ENCODE measurements around the gene FAM3B. TPM values are rescaled to one million over a fixed set of nuclear protein-coding genes. Genes with fewer than 3 reads are reported as not detected.
"Not testable (repeated sequence)": the region's sequence is repeated elsewhere in the genome, so short reads cannot be mapped to it uniquely, and the experiment has no call there.

Gene FAM3B
- total RNA-seq, 2 experiments from 2014 or later: not detected

- DNase-seq: no peak
- Mint-ChIP-seq H3K9me3 (no peaks in the 10 kb centered on the region), H3K36me3 (ENCODE audit: low read depth) (no peaks in the 10 kb centered on the region), H3K4me3 (no peak overlapping the region), H3K4me1 (no peaks in the 10 kb centered on the region), H3K27me3 (peaks cover 17% of the 10 kb centered on the region), H3K27ac (no peak overlapping the region)
- CTCF ChIA-PET: no interaction called here
- POLR2A ChIA-PET: no interaction called here
These were observed 13.6 kb upstream of the FAM3B start for GRCh38 chr21:41302976-41303375.

DNA sequence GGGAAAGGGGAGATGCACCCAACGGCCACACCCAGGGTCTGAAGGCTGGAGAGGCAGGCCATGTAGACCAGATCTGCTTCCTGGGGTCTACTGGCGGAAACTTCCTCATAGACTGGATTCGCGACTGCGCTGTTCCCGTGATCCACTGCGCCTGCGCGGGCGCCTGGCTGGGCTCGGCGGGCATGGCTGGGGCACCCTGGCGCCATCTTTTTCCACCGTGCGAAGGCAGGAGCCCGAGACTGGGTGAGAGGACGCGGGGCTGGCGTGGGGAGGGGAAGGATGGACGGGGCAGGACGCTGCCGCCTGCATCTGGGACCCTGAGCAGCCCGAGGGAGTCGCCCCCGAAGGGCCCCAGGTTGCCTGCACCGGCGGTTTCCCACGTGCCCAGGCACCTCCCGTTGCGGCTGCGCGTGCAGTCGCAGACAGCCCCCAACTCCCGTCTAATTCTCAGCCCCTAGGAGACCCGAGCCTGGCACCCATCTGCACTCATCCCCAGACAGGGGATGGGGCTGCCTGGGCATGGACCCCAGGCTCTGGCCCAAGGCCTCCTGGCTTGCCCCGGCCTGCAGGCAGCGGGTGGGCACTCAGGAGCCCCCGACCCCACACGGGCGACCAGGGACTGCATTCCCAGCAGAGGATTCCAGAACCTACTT, 12.4 kb upstream of the FAM3B start:
- Mint-ChIP-seq H3K36me3 (ENCODE audit: low read depth) (no peaks in the 10 kb centered on the region), H3K4me3 (no peak overlapping the region), H3K27me3 (peaks cover 12% of the 10 kb centered on the region), H3K9me3 (no peaks in the 10 kb centered on the region), H3K4me1 (no peaks in the 10 kb centered on the region), H3K27ac (no peak overlapping the region)
- DNase-seq: no peak
- CTCF ChIA-PET: no interaction called here
- POLR2A ChIA-PET: no interaction called here

DNA sequence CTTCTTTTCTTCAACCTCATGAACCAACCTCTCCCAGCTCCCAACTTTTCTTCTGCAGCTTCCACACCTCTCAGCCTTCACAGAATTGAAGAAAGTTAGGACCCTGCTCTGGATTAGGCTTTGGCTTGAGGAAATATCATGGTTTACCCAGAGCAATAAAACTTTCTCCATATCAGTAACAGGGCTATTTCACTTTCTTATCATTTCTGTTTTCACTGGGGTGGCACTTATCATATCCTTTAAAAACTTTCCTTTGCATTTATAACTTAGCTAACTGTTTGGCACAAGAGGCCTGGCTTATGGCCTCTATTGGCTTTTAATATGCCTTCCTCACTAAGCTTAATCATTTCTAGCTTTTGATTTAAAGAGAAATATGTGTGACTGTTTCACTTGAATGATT, 9.4 kb upstream of the FAM3B start:
- H3K27ac Mint-ChIP-seq: no peak overlapping the region
- POLR2A ChIA-PET: no interaction called here
- DNase-seq: no peak
- no peaks in the 10 kb centered on the region for H3K4me1 Mint-ChIP-seq
- no peaks in the 10 kb centered on the region for H3K36me3 Mint-ChIP-seq (ENCODE audit: low read depth)
- CTCF ChIA-PET: no interaction called here
- H3K9me3 Mint-ChIP-seq: no peaks in the 10 kb centered on the region
- no peak overlapping the region for H3K4me3 Mint-ChIP-seq
- H3K27me3 Mint-ChIP-seq: peaks cover 22% of the 10 kb centered on the region

DNA sequence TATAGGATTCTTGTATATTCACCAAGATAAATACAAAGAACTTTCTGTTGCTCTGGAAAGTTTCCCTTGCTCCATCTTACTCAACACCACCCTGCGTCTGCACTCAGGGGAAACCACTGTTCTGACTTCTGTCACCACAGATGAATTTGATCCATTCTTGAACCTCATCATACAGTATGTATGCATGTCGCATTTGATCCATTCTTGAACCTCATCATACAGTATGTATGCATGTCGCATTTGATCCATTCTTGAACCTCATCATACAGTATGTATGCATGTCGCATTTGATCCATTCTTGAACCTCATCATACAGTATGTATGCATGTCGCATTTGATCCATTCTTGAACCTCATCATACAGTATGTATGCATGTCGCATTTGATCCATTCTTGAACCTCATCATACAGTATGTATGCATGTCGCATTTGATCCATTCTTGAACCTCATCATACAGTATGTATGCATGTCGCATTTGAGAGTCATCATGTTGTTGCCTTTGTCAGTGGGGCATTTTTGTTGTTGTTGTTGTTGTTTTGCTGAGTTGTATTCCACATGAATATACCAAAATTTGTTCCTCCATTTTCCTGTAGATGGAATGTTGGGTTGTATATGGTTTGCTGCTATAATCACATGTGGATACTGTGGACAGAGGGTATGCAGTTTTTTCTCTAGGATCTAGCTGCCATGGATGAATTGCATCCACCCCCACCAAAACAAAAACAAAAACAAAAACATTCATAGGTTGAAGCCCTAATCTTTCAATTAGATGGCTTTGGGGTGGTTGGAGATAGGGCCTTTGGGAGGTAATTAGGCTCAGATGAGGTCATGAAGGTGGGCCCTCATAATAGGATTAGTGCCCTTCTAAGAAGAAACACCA, 3.1 kb upstream of the FAM3B start:
- H3K36me3 Mint-ChIP-seq (ENCODE audit: low read depth); H3K9me3 Mint-ChIP-seq; DNase-seq; H3K4me3 Mint-ChIP-seq; POLR2A ChIA-PET; CTCF ChIA-PET; H3K27ac Mint-ChIP-seq; H3K4me1 Mint-ChIP-seq: not testable (repeated sequence)
- peaks cover 52% of the 10 kb centered on the region for H3K27me3 Mint-ChIP-seq

GRCh38 chr21:41315726-41316125, 875 bp upstream of the FAM3B start:
- no peaks in the 10 kb centered on the region for H3K4me1 Mint-ChIP-seq
- H3K4me3 Mint-ChIP-seq: no peak overlapping the region
- no peaks in the 10 kb centered on the region for H3K9me3 Mint-ChIP-seq
- DNase-seq: no peak
- POLR2A ChIA-PET: no interaction called here
- H3K36me3 Mint-ChIP-seq (ENCODE audit: low read depth): no peaks in the 10 kb centered on the region
- H3K27ac Mint-ChIP-seq: no peak overlapping the region
- CTCF ChIA-PET: no interaction called here
- H3K27me3 Mint-ChIP-seq: peaks cover 57% of the 10 kb centered on the region

DNA sequence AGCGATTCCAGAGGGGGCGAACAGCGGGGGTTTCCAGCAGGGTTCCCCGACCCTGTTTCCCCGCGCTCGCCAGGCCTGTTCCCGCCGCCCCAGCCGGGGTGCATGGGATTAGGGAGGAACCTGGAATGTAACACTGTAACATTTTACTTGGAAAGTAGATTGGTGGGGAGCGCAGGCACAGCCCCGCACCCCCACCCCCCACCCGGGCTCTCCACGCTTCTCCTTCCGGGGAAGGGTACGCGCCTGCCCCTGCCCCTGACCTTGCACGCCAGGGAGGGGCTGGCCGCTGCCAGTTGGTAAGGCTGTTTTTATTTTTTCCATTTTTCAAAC, 427 bp downstream of the FAM3B start:
- no peak for DNase-seq
- Mint-ChIP-seq H3K27me3 (peaks cover 60% of the 10 kb centered on the region), H3K4me3 (no peak overlapping the region), H3K9me3 (no peaks in the 10 kb centered on the region), H3K27ac (no peak overlapping the region), H3K4me1 (no peaks in the 10 kb centered on the region), H3K36me3 (ENCODE audit: low read depth) (no peaks in the 10 kb centered on the region)
- CTCF ChIA-PET: no interaction called here
- POLR2A ChIA-PET: no interaction called here

DNA sequence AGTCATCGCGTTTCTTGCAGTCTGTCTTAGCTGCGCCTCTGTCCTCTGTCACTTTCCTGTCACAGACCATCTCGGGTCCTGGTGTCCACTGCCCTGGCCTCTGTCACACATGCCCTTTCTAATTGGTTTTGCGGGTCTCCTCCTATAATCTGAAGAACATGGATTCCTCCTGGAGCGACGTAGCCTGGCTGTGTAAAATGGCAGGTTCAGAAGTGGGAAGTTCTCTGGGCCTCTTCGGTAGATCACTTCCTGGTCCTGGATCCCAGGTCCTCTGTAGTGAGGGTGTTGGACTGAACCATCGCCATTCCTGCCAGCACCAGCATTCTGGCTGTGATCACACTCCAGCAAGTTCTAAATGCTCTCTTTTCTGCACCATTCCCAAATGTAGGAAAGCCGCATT, 857 bp downstream of the FAM3B start:
- Mint-ChIP-seq H3K27me3 (peaks cover 60% of the 10 kb centered on the region), H3K9me3 (no peaks in the 10 kb centered on the region), H3K4me3 (no peak overlapping the region), H3K4me1 (no peaks in the 10 kb centered on the region), H3K36me3 (ENCODE audit: low read depth) (no peaks in the 10 kb centered on the region), H3K27ac (no peak overlapping the region)
- no peak for DNase-seq
- CTCF ChIA-PET: no interaction called here
- POLR2A ChIA-PET: no interaction called here

- H3K9me3 Mint-ChIP-seq: no peaks in the 10 kb centered on the region
- H3K36me3 Mint-ChIP-seq (ENCODE audit: low read depth): no peaks in the 10 kb centered on the region
- no peaks in the 10 kb centered on the region for H3K4me1 Mint-ChIP-seq
- H3K27ac Mint-ChIP-seq: no peak overlapping the region
- POLR2A ChIA-PET: no interaction called here
- no peak for DNase-seq
- H3K27me3 Mint-ChIP-seq: peaks cover 56% of the 10 kb centered on the region
- H3K4me3 Mint-ChIP-seq: no peak overlapping the region
- CTCF ChIA-PET: no interaction called here
These were observed 1.6 kb downstream of the FAM3B start for GRCh38 chr21:41318218-41318617.

GRCh38 chr21:41319273-41319672, 2.7 kb downstream of the FAM3B start:
- no peak for DNase-seq
- H3K4me1 Mint-ChIP-seq: no peaks in the 10 kb centered on the region
- no peaks in the 10 kb centered on the region for H3K9me3 Mint-ChIP-seq
- no peak overlapping the region for H3K27ac Mint-ChIP-seq
- ChIA-PET POLR2A (no interaction called here), CTCF (no interaction called here)
- no peak overlapping the region for H3K4me3 Mint-ChIP-seq
- H3K27me3 Mint-ChIP-seq: peaks cover 53% of the 10 kb centered on the region
- H3K36me3 Mint-ChIP-seq (ENCODE audit: low read depth): no peaks in the 10 kb centered on the region

GRCh38 chr21:41321211-41321907, 4.8 kb downstream of the FAM3B start:
- Mint-ChIP-seq H3K4me3 (no peak overlapping the region), H3K36me3 (ENCODE audit: low read depth) (no peaks in the 10 kb centered on the region), H3K4me1 (no peaks in the 10 kb centered on the region), H3K27ac (no peak overlapping the region), H3K27me3 (peaks cover 34% of the 10 kb centered on the region), H3K9me3 (no peaks in the 10 kb centered on the region)
- DNase-seq: no peak
- POLR2A ChIA-PET: no interaction called here
- CTCF ChIA-PET: no interaction called here

- Mint-ChIP-seq H3K4me1 (no peaks in the 10 kb centered on the region), H3K4me3 (no peak overlapping the region), H3K36me3 (ENCODE audit: low read depth) (no peaks in the 10 kb centered on the region), H3K27ac (no peak overlapping the region), H3K27me3 (peaks cover 34% of the 10 kb centered on the region), H3K9me3 (no peaks in the 10 kb centered on the region)
- ChIA-PET POLR2A (no interaction called here), CTCF (no interaction called here)
- DNase-seq: no peak
These were observed 5.4 kb downstream of the FAM3B start for GRCh38 chr21:41321908-41322495.

DNA sequence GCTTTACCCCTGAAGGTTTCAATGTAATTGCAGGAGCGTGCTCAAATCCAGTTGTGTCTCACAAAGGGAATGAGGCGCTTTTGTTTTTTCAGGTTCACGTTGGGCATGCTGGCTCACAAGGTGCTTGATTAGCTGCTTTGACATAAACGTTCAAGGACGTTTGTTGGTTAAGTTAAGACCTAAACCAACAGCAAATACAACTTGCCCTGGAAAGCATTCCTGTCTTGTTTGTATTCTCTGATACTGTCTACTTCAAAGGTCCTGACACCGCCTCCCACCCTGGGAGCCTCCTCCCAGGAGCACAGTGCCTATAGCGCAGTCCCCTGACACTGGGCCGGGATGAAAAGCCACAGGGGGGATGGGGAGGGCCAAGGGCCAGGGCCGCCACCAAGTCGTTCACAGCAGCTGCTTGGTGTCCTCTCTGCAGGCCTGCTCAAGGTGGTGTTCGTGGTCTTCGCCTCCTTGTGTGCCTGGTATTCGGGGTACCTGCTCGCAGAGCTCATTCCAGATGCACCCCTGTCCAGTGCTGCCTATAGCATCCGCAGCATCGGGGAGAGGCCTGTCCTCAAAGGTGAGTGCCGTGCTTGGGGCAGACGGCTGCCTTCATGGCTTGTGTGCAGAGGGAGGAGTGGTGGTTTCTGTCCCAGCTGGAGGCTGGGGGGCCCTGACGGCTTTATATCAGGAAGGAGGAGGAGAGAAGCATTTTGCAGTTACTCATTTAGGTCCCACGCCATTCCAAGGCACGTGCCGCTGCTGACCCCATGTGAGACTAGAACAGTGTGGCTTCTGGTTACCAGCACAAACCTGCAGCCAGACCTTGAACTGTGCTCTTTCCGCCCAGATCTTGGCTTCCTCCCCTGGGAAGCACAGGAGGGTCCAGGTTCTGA, 6.1 kb downstream of the FAM3B start:
- H3K27ac Mint-ChIP-seq: no peak overlapping the region
- CTCF ChIA-PET: no interaction called here

More for the DNA sequence above, 6.1 kb downstream of the FAM3B start:
- no peak for DNase-seq
- Mint-ChIP-seq H3K4me1 (no peaks in the 10 kb centered on the region), H3K36me3 (ENCODE audit: low read depth) (no peaks in the 10 kb centered on the region), H3K4me3 (no peak overlapping the region), H3K27me3 (peaks cover 27% of the 10 kb centered on the region), H3K9me3 (no peaks in the 10 kb centered on the region)
- POLR2A ChIA-PET: no interaction called here

Measured in activated CD4-positive, alpha-beta memory T cell treated with anti-CD3 and anti-CD28 coated beads, Interleukin-2, amount 10 ng/mL, durations not matched to agents 7 days and 5 days (primary cell).